HEK293 (cell line): ENCODE data around the gene CCNY.

Experiments used
- CTCF ChIA-PET: fragments of 350-600 bp; formaldehyde crosslinking; extraction: SDS; loops from one replicate; lab custom pipeline; 2021; ENCODE audit warnings: antibody characterized with exemption; lab: Yijun Ruan, JAX
- POLR2A ChIA-PET: fragments of 300-600 bp; formaldehyde crosslinking; extraction: SDS; loops from one replicate; lab custom pipeline; 2020; ENCODE audit warnings: antibody characterized with exemption, inconsistent platforms; lab: Yijun Ruan, JAX
- H3K27ac ChIP-seq: fragments of 200-500 bp; sonication (Bioruptor generic); 2 replicates; pipeline ENCODE4 v1.5.1; 2014; ENCODE audit warnings: low read depth, low read length, control low read depth, inconsistent platforms; ENCODE audit errors: extremely low read depth
- H3K36me3 ChIP-seq, 2 experiments: fragments of 200-500 bp in 1 of 2; sonication (Bioruptor generic) in 1 of 2; 1 replicate in 1 of 2; 2 replicates in 1 of 2; pipeline ENCODE4 v1.5.1; 2014 to 2017; ENCODE audit warnings: inconsistent platforms in 2 of 2, low read length in 2 of 2; ENCODE audit not compliant: control insufficient read depth in 2 of 2, insufficient read depth in 1 of 2
- H3K4me1 ChIP-seq: fragments of 200-500 bp; sonication (Bioruptor generic); 2 replicates; pipeline ENCODE4 v1.5.1; 2014; ENCODE audit warnings: mild to moderate bottlenecking, low read length, inconsistent platforms; ENCODE audit not compliant: control insufficient read depth, insufficient read depth
- H3K4me3 ChIP-seq: 2 replicates; pipeline ENCODE4 v1.5.1; 2011; ENCODE audit warnings: low read depth, mild to moderate bottlenecking, control low read depth, low read length, moderate library complexity
- H3K9me3 ChIP-seq: fragments of 200-500 bp; sonication (Bioruptor generic); 2 replicates; pipeline ENCODE4 v1.5.1; 2014; ENCODE audit warnings: low read depth, low read length, inconsistent platforms; ENCODE audit not compliant: control insufficient read depth, insufficient read depth
- GLIS2 ChIP-seq: fragments of 450-650 bp; formaldehyde crosslinking; IDR thresholded peaks from 2 replicates; pipeline ENCODE4 v1.5.1; 2016; ENCODE audit warnings: missing biosample characterization, missing genetic modification characterization
- KLF8 ChIP-seq: fragments of 450-650 bp; formaldehyde crosslinking; IDR thresholded peaks from 2 replicates; pipeline ENCODE4 v1.5.1; 2016; ENCODE audit warnings: missing biosample characterization, missing genetic modification characterization
- ZBTB1 ChIP-seq: fragments of 450-650 bp; formaldehyde crosslinking; IDR thresholded peaks from 2 replicates; pipeline ENCODE4 v1.5.1; 2016; ENCODE audit warnings: missing biosample characterization, missing genetic modification characterization
- ZEB2 ChIP-seq: fragments of 450-650 bp; formaldehyde crosslinking; IDR thresholded peaks from 2 replicates; pipeline ENCODE4 v1.5.1; 2016; ENCODE audit warnings: missing biosample characterization, missing genetic modification characterization
- ZFP41 ChIP-seq: fragments of 450-650 bp; formaldehyde crosslinking; IDR thresholded peaks from 2 replicates; pipeline ENCODE4 v1.5.1; 2016; ENCODE audit warnings: missing biosample characterization, missing genetic modification characterization, borderline replicate concordance
- ZFP69B ChIP-seq: fragments of 450-650 bp; formaldehyde crosslinking; IDR thresholded peaks from 2 replicates; pipeline ENCODE4 v1.5.1; 2016; ENCODE audit warnings: missing biosample characterization, missing genetic modification characterization
- ZNF132 ChIP-seq: fragments of 450-650 bp; formaldehyde crosslinking; IDR thresholded peaks from 2 replicates; pipeline ENCODE4 v1.5.1; 2017; ENCODE audit warnings: missing biosample characterization, missing genetic modification characterization, borderline replicate concordance
- ZNF174 ChIP-seq: fragments of 450-650 bp; formaldehyde crosslinking; IDR thresholded peaks from 2 replicates; pipeline ENCODE4 v1.5.0; 2017; ENCODE audit warnings: missing biosample characterization, mild to moderate bottlenecking, missing genetic modification characterization
- ZNF23 ChIP-seq: fragments of 450-650 bp; formaldehyde crosslinking; IDR thresholded peaks from 2 replicates; pipeline ENCODE4 v1.5.1; 2016; ENCODE audit warnings: missing biosample characterization, missing genetic modification characterization, borderline replicate concordance
- ZNF274 ChIP-seq, 2 experiments: fragments of 200-500 bp in 1 of 2; fragments of 450-650 bp in 1 of 2; sonication (Bioruptor generic) in 1 of 2; formaldehyde crosslinking in 1 of 2; IDR thresholded peaks; 2 replicates each; pipeline versions ENCODE4 v1.5.1 to v1.6.1; 2014 to 2016; ENCODE audit warnings: borderline replicate concordance in 1 of 2, inconsistent platforms in 1 of 2, low read length in 1 of 2, missing biosample characterization in 1 of 2, missing genetic modification characterization in 1 of 2
- ZNF324 ChIP-seq: fragments of 450-650 bp; formaldehyde crosslinking; IDR thresholded peaks from 2 replicates; pipeline ENCODE4 v1.5.1; 2016; ENCODE audit warnings: missing biosample characterization, missing genetic modification characterization
- ZNF555 ChIP-seq: fragments of 450-650 bp; formaldehyde crosslinking; conservative IDR thresholded peaks from 2 replicates; pipeline ENCODE4 v1.5.1; 2017; ENCODE audit warnings: missing biosample characterization, mild to moderate bottlenecking, missing genetic modification characterization, inconsistent platforms
- ZNF626 ChIP-seq: fragments of 450-650 bp; sonication (Bioruptor Pico); formaldehyde crosslinking; IDR thresholded peaks from 2 replicates; pipeline ENCODE4 v1.5.1; 2018; ENCODE audit warnings: missing biosample characterization, missing genetic modification characterization, inconsistent platforms
- ZNF776 ChIP-seq: fragments of 450-650 bp; formaldehyde crosslinking; IDR thresholded peaks from 2 replicates; pipeline ENCODE4 v1.5.0; 2017; ENCODE audit warnings: missing biosample characterization, missing genetic modification characterization, borderline replicate concordance
- TF ChIP-seq, protein P1 (sequence below): fragments of 450-650 bp; formaldehyde crosslinking; IDR thresholded peaks from 2 replicates; pipeline ENCODE4 v1.5.0; 2017; ENCODE audit warnings: missing biosample characterization, missing genetic modification characterization, borderline replicate concordance
- TF ChIP-seq, protein P2 (sequence below): fragments of 450-650 bp; formaldehyde crosslinking; optimal IDR thresholded peaks from 2 replicates; pipeline ENCODE3; 2016; ENCODE audit warnings: missing biosample characterization, mild to moderate bottlenecking, missing genetic modification characterization
- TF ChIP-seq, protein P3 (sequence below): fragments of 450-650 bp; formaldehyde crosslinking; IDR thresholded peaks from 2 replicates; pipeline ENCODE4 v1.5.1; 2016; ENCODE audit warnings: missing biosample characterization, missing genetic modification characterization
- TF ChIP-seq, protein P4 (sequence below): fragments of 450-650 bp; formaldehyde crosslinking; conservative IDR thresholded peaks from 2 replicates; pipeline ENCODE4 v1.5.1; 2016; ENCODE audit warnings: low read depth, missing biosample characterization, missing genetic modification characterization
- TF ChIP-seq, protein P5 (sequence below): fragments of 450-650 bp; formaldehyde crosslinking; IDR thresholded peaks from 2 replicates; pipeline ENCODE4 v1.5.1; 2016; ENCODE audit warnings: missing biosample characterization, missing genetic modification characterization
- TF ChIP-seq, protein P6 (sequence below): fragments of 450-650 bp; formaldehyde crosslinking; IDR thresholded peaks from 2 replicates; pipeline ENCODE4 v1.5.1; 2016; ENCODE audit warnings: missing biosample characterization, missing genetic modification characterization

The CCNY gene

DNA sequence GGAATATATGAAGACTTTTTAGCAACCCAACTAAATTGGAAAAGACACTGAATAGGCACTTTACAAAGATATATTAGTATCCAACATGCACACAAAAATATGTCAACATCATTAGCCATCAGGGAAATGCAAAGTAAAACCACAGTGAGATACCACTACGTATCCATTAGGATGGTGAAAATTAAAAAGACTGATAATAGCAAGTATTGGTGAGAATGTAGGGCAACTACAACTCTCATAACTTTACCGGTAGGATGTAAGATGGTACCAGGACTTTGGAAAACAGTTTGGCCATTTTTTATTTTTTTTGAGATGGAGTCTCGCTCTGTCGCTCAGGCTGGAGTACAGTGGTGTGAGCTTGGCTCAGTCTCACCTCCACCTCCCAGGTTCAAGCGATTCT lies 13.7 kb upstream of the CCNY start (continued):
- TF ChIP-seq, protein P1, sequence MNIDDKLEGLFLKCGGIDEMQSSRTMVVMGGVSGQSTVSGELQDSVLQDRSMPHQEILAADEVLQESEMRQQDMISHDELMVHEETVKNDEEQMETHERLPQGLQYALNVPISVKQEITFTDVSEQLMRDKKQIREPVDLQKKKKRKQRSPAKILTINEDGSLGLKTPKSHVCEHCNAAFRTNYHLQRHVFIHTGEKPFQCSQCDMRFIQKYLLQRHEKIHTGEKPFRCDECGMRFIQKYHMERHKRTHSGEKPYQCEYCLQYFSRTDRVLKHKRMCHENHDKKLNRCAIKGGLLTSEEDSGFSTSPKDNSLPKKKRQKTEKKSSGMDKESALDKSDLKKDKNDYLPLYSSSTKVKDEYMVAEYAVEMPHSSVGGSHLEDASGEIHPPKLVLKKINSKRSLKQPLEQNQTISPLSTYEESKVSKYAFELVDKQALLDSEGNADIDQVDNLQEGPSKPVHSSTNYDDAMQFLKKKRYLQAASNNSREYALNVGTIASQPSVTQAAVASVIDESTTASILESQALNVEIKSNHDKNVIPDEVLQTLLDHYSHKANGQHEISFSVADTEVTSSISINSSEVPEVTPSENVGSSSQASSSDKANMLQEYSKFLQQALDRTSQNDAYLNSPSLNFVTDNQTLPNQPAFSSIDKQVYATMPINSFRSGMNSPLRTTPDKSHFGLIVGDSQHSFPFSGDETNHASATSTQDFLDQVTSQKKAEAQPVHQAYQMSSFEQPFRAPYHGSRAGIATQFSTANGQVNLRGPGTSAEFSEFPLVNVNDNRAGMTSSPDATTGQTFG (tag by site-specific recombination) = no peak

DNA sequence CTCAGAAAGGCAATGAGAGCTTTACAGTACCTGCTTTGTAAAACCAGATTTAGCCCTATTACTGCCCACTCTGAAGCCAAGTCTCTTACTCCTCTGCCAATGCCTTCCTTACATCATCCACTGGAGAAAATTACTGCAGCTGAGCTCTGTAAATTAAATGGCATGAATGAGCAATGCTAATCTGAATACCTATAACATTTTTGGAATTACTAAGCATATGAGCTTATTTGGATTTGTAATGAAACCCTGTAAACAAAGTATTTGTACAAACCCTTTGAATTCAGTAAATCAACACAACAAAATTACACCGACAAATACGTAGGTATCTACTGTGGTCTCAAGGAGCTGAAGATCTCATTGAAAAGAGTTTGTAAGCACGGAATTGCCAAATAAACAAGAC lies 12.1 kb upstream of the CCNY start:
- POLR2A ChIA-PET = interaction anchor here (0.8 kb wide), 1 partner anchor 12 kb away, joined by 4 read pairs; the partner anchor contains the start of gene CCNY
- CTCF ChIA-PET = interaction anchor here (0.6 to 1.0 kb wide), 3 partner anchors 9 to 279 kb away, joined by 3 read pairs; no protein-coding TSS in a partner anchor
- H3K4me1 ChIP-seq = 0 out of 2 replicates have a peak, but pooled peaks cover 3% of the 10 kb centered on the region
- no peak overlapping the region for H3K4me3 ChIP-seq
- H3K27ac ChIP-seq = no peak overlapping the region
- H3K36me3 ChIP-seq = peaks cover 3 to 4% of the 10 kb centered on the region in 2 experiments; a peak in 2 of 3 replicates
- H3K9me3 ChIP-seq = no peaks in the 10 kb centered on the region
- TF ChIP-seq ZNF174 (tag by site-specific recombination) (no peak), ZEB2 (no peak), ZNF23 (tag by site-specific recombination) (no peak), ZNF132 (tag by site-specific recombination) (no peak), GLIS2 (tag by site-specific recombination) (no peak), ZNF274 (IDR thresholded peaks at IDR 0.05; ENCODE audit: low read length) (no peak), ZNF274 (tag by site-specific recombination; IDR thresholded peaks at IDR 0.05; ENCODE audit: borderline replicate concordance) (no peak), ZNF776 (no peak), ZNF324 (no peak), ZNF555 (tag by site-specific recombination) (no peak), KLF8 (tag by site-specific recombination) (no peak), ZFP41 (no peak), ZBTB1 (tag by site-specific recombination) (no peak), ZFP69B (no peak), ZNF626 (tag by site-specific recombination) (no peak)
- TF ChIP-seq, protein P2, sequence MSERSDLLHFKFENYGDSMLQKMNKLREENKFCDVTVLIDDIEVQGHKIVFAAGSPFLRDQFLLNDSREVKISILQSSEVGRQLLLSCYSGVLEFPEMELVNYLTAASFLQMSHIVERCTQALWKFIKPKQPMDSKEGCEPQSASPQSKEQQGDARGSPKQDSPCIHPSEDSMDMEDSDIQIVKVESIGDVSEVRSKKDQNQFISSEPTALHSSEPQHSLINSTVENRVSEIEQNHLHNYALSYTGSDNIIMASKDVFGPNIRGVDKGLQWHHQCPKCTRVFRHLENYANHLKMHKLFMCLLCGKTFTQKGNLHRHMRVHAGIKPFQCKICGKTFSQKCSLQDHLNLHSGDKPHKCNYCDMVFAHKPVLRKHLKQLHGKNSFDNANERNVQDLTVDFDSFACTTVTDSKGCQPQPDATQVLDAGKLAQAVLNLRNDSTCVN (tag by site-specific recombination) = no peak
- TF ChIP-seq, protein P3, sequence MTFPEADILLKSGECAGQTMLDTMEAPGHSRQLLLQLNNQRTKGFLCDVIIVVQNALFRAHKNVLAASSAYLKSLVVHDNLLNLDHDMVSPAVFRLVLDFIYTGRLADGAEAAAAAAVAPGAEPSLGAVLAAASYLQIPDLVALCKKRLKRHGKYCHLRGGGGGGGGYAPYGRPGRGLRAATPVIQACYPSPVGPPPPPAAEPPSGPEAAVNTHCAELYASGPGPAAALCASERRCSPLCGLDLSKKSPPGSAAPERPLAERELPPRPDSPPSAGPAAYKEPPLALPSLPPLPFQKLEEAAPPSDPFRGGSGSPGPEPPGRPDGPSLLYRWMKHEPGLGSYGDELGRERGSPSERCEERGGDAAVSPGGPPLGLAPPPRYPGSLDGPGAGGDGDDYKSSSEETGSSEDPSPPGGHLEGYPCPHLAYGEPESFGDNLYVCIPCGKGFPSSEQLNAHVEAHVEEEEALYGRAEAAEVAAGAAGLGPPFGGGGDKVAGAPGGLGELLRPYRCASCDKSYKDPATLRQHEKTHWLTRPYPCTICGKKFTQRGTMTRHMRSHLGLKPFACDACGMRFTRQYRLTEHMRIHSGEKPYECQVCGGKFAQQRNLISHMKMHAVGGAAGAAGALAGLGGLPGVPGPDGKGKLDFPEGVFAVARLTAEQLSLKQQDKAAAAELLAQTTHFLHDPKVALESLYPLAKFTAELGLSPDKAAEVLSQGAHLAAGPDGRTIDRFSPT (tag by site-specific recombination) = no peak
- TF ChIP-seq, protein P4, sequence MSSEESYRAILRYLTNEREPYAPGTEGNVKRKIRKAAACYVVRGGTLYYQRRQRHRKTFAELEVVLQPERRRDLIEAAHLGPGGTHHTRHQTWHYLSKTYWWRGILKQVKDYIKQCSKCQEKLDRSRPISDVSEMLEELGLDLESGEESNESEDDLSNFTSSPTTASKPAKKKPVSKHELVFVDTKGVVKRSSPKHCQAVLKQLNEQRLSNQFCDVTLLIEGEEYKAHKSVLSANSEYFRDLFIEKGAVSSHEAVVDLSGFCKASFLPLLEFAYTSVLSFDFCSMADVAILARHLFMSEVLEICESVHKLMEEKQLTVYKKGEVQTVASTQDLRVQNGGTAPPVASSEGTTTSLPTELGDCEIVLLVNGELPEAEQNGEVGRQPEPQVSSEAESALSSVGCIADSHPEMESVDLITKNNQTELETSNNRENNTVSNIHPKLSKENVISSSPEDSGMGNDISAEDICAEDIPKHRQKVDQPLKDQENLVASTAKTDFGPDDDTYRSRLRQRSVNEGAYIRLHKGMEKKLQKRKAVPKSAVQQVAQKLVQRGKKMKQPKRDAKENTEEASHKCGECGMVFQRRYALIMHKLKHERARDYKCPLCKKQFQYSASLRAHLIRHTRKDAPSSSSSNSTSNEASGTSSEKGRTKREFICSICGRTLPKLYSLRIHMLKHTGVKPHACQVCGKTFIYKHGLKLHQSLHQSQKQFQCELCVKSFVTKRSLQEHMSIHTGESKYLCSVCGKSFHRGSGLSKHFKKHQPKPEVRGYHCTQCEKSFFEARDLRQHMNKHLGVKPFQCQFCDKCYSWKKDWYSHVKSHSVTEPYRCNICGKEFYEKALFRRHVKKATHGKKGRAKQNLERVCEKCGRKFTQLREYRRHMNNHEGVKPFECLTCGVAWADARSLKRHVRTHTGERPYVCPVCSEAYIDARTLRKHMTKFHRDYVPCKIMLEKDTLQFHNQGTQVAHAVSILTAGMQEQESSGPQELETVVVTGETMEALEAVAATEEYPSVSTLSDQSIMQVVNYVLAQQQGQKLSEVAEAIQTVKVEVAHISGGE (tag by site-specific recombination) = no peak
- TF ChIP-seq, protein P5, sequence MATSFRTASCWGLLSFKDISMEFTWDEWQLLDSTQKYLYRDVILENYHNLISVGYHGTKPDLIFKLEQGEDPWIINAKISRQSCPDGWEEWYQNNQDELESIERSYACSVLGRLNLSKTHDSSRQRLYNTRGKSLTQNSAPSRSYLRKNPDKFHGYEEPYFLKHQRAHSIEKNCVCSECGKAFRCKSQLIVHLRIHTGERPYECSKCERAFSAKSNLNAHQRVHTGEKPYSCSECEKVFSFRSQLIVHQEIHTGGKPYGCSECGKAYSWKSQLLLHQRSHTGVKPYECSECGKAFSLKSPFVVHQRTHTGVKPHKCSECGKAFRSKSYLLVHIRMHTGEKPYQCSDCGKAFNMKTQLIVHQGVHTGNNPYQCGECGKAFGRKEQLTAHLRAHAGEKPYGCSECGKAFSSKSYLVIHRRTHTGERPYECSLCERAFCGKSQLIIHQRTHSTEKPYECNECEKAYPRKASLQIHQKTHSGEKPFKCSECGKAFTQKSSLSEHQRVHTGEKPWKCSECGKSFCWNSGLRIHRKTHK (tag by site-specific recombination) = no peak
- TF ChIP-seq, protein P6, sequence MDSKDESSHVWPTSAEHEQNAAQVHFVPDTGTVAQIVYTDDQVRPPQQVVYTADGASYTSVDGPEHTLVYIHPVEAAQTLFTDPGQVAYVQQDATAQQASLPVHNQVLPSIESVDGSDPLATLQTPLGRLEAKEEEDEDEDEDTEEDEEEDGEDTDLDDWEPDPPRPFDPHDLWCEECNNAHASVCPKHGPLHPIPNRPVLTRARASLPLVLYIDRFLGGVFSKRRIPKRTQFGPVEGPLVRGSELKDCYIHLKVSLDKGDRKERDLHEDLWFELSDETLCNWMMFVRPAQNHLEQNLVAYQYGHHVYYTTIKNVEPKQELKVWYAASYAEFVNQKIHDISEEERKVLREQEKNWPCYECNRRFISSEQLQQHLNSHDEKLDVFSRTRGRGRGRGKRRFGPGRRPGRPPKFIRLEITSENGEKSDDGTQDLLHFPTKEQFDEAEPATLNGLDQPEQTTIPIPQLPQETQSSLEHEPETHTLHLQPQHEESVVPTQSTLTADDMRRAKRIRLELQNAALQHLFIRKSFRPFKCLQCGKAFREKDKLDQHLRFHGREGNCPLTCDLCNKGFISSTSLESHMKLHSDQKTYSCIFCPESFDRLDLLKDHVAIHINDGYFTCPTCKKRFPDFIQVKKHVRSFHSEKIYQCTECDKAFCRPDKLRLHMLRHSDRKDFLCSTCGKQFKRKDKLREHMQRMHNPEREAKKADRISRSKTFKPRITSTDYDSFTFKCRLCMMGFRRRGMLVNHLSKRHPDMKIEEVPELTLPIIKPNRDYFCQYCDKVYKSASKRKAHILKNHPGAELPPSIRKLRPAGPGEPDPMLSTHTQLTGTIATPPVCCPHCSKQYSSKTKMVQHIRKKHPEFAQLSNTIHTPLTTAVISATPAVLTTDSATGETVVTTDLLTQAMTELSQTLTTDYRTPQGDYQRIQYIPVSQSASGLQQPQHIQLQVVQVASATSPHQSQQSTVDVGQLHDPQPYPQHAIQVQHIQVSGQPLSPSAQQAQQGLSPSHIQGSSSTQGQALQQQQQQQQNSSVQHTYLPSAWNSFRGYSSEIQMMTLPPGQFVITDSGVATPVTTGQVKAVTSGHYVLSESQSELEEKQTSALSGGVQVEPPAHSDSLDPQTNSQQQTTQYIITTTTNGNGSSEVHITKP (tag by site-specific recombination) = no peak
- TF ChIP-seq, all 188 proteins: peak for 0
